Amniotic epithelial cell (primary cell): Measurements from ENCODE around the gene CIAO3.

Experiments used
- DNase-seq: peaks from one replicate; pipeline ENCODE4 v3.0.0-alpha.2; 2010; ENCODE audit warnings: low read depth

CIAO3 gene

DNA sequence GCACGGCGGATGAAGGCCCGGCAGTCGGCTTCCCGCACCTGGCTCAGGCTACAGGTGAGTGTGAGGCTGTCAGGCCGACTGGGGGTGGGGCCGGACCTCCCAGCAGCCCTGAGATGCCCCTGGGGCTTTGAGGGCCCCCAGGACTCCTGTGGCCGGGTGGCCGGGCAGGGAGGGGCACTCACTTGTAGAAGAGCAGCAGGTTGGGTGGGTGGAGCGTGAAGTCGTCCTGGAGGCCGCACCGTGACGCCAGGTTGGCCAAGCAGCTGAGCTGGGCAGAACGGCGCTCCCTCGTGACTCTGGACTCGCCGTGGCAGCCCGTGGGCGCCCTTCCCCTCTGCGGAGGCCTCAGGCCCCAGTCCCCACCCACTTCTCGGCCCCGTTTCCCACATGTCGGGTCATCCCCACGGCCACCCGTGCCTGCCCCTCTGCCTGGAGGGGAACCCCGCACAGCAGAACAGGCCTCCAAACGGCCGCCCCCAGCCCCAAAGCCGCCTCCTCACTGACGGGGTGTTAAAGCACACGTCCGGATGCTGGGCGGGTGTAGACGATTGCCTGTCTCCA lies 34.5 kb upstream of the CIAO3 start:
- DNase-seq = no peak

DNA sequence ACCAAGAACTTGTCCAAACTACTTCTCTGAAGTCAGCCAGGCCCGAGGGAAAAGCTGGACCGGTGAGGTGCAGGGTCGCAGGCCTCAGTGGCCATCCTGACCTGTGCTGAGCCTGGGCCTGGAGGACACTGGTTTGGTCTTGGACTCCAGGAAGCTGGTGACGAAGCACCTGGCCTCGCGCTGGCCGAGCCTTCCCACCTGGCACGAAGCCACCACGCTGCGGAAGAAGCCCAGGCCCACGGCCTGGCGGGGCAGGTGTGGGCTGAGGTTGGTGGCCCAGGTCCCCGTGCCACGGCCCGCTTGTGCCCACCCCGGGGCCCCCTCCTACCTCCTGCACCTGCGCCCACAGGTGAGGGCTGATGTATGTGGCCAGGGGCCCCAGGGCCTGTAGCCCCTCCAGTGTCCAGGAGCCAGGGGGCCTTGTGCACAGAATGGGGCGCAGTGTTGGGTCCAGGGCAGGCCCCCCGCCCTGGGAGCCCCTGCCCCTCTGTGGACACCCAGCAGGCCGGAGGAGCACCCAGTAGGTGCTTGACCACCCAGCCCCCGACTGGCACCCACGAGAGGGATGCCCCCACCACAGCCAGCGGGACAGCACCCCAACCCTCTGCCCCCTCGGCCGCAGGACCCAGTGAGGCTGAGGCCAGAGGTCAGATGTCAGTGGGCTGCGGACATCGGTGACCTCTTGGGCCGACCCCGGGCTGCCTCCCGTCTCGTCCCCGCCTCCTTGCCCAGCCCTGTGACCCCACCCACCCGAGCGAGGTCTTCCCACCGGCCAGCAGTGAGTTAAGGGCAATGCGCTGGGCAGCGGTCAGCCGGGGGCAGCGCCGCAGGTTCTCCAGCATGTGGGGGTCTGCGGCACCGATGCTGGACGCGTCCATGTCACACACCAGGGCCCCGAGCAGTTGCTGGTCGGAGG lies 33.5 kb upstream of the CIAO3 start:
- no peak for DNase-seq

DNA sequence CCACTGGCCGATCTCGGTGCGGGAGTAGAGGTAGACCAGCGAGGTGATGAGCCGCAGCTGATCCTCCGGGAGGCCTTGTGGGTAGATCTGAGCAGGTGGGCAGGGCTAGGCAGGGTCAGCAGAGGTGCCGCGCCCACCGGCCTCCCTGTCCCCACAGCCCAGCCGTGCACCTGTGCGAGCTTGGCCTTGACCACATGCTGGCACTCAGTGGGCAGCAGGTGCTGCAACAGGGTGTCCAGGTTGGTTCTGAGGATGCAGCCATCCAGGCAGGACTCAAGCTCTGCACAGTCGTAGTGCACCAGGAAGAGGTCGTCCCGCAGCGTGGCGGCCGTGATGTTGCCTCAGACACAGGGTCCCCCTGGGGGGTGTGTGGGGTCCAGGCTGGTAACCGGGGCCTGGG lies 32.2 kb upstream of the CIAO3 start:
- no peak for DNase-seq

DNA sequence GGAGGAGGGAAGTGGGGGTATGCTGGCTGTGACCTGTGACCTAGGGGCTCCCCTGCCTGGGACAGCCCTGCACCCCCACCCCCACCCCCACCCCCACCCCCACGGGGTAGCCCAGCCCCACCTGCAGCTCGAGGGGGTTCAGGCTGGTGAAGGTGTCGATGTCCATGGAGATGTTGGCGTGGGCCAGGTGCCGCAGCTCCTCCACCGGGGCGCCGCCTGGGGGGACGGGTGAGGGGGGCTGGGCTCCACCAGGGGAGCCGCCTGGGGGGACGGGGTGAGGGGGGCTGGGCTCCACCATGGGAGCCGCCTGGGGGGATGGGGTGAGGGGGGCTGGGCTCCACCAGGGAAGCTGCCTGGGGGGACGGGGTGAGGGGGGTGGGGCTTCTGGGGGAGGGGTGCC lies 29.6 kb upstream of the CIAO3 start:
- no peak for DNase-seq

GRCh38 chr16:769934-770333 lies 29.1 kb upstream of the CIAO3 start:
- DNase-seq = no peak

- no peak for DNase-seq
These were observed 28.5 kb upstream of the CIAO3 start for GRCh38 chr16:769184-769784.

GRCh38 chr16:768428-768827 lies 27.6 kb upstream of the CIAO3 start:
- no peak for DNase-seq

DNA sequence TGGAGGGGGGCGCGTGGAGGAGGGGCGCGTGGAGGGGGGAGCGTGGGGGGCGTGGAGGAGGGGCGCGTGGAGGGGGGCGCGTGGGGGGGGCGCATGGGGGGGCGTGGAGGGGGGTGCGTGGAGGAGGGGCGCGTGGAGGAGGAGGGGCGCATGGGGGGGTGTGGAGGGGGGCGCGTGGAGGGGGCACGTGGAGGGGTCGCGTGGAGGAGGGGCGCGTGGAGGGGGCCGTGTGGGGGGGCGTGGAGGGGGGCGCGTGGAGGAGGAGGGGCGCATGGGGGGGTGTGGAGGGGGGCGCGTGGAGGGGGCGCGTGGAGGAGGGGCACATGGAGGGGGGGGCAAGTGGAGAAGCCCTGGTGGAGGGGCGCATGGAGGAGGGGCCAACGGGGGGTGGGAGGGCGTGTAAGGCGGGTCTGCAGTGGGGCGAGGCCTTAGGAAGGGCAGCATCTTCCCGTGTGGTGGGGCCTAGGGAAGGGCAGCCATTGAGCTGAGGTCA lies 27.0 kb upstream of the CIAO3 start:
- no peak for DNase-seq

DNA sequence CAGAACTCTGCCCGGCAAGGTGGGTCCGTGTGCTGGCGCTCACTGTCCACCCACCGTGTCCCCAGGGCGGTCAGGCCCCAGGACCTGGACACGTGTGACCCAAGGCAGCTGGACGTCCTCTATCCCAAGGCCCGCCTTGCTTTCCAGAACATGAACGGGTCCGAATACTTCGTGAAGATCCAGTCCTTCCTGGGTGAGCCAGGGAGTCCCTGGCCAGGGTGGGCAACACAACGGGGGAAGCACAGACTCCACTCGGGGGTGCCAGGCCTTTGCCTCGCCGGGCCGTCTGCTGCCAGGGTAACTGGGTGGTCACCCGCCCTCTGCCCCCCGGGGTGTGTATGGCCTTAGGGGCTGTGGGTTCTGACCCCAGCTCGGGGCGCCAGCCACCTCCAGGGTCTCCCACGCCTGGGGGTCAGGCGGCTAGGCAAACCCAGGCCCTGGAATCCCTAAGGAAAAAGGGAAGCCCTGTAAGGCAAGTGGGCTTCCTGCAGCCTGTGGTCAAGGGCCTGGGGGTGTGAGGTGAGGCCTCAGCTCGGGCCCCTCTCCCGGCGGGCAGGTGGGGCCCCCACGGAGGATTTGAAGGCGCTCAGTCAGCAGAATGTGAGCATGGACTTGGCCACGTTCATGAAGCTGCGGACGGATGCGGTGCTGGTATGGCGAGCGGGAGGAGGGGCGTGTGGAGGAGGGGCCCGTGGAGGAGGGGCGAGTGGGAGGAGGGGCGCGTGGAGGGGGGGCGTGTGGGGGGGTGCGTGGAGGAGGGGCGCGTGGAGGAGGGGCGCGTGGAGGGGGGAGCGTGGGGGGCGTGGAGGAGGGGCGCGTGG lies 26.2 kb upstream of the CIAO3 start:
- no peak for DNase-seq

DNA sequence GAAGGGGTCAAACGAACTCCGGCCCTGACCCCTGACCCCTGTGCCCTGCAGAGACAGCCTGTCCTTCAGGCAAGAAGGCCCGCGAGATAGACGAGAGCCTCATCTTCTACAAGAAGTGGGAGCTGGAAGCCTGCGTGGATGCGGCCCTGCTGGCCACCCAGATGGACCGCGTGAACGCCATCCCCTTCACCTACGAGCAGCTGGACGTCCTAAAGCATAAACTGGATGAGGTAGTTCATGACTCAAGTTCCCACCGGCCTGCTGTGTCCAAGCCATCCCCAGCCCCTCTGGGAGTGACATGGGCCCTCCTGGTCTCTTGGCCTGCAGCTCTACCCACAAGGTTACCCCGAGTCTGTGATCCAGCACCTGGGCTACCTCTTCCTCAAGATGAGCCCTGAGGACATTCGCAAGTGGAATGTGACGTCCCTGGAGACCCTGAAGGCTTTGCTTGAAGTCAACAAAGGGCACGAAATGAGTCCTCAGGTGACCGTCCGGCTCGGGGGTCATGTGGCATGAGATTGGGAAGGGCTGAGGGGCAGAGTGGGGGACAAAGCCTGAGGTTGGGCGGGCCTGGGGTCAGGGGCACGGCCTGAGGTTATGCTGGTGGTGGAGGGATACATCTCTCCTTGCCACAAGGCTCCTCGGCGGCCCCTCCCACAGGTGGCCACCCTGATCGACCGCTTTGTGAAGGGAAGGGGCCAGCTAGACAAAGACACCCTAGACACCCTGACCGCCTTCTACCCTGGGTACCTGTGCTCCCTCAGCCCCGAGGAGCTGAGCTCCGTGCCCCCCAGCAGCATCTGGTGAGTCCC lies 25.4 kb upstream of the CIAO3 start:
- DNase-seq = no peak

DNA sequence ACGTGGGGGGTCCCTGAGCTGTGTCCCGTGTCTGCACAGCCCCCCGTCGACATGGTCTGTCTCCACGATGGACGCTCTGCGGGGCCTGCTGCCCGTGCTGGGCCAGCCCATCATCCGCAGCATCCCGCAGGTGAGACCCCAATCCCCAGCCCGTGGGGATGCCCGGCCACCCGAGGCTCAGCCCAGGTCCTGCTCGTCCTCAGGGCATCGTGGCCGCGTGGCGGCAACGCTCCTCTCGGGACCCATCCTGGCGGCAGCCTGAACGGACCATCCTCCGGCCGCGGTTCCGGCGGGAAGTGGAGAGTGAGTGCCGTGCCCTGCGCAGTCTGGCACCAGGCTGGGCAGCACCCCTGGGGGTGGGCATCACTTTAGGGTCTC lies 24.7 kb upstream of the CIAO3 start:
- DNase-seq = no peak

DNA sequence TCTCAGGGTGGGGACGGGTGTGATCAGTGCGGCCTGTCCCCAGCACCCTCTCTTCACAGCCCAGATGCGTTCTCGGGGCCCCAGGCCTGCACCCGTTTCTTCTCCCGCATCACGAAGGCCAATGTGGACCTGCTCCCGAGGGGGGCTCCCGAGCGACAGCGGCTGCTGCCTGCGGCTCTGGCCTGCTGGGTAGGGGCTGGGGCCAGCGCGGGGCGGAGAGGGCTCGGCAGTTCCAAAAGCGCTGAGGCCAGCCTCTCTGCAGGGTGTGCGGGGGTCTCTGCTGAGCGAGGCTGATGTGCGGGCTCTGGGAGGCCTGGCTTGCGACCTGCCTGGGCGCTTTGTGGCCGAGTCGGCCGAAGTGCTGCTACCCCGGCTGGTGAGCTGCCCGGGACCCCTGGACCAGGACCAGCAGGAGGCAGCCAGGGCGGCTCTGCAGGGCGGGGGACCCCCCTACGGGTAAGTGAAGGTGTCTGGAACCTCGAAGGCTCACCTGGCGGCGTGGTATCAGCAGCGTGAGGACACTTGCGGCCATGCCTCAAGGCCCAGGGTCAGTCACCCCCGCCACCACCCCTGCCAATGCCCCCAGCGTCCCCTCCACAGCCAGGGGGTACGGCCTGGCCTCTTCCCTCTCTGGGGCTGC lies 24.2 kb upstream of the CIAO3 start:
- no peak for DNase-seq

GRCh38 chr16:764184-764750 lies 23.5 kb upstream of the CIAO3 start:
- DNase-seq = no peak

DNA sequence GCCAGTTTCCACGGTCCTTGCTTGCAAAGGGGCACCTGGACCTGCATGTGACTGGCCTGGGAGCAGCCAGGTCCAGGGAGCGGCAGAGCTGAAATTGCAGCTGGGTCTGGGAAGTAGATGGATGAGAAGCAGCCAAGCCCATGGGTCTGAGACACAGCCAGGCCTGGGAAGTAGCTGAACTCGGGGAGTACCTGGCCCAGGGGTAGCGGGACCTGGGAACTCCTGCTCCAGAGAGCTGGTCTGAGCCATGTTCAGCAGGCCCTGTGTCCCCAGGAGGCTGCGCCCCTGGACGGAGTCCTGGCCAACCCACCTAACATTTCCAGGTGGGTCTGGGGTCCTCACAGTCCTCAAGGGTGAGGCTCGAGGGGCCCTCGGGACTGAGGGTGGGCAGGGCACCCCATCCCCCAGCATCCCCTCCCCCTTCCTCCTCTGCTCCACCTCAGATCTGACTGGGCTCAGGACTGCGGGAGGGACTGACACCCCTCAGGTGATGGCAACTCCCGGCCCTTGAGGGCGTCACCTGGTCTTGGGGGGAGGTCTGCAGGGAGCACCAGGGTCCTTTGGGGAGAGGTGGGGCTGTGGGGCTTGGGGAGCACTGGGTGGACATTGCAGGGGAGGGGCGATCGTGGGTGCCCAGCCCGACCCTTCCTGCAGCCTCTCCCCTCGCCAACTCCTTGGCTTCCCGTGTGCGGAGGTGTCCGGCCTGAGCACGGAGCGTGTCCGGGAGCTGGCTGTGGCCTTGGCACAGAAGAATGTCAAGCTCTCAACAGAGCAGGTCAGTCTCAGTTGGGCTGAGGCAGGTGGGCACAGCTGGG lies 22.8 kb upstream of the CIAO3 start:
- no peak for DNase-seq

DNA sequence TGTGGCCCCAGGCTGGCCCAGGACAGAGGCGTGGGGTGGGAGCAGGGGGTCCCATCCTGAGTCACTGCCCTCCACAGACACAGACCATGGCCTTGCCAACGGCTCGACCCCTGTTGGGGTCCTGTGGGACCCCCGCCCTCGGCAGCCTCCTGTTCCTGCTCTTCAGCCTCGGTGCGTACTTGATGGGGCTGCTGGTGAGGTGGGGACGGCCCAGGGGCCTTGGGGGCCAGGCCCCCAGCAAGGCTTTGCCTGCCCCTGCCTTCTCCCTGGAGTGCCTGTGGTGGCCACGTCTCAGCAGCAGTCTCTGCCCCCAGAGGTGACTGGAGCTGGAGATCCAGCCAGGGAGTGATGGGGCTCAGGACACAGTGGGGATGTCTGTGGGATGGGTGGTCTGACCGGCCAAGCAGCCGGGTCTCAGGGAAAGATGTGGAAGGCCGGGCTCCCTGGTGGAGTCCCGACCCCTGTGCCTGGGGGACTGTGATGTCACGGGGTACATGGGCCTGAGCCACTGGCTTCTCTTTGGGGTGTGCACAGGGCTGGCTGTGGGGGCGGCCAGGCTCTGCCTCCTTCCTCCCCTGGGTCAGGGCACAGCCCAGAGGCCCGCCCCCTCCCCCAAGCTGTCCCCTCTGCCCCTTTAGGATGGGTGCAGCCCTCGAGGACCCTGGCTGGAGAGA lies 21.9 kb upstream of the CIAO3 start:
- no peak for DNase-seq

GRCh38 chr16:761625-762513 lies 21.1 kb upstream of the CIAO3 start:
- DNase-seq = no peak

DNA sequence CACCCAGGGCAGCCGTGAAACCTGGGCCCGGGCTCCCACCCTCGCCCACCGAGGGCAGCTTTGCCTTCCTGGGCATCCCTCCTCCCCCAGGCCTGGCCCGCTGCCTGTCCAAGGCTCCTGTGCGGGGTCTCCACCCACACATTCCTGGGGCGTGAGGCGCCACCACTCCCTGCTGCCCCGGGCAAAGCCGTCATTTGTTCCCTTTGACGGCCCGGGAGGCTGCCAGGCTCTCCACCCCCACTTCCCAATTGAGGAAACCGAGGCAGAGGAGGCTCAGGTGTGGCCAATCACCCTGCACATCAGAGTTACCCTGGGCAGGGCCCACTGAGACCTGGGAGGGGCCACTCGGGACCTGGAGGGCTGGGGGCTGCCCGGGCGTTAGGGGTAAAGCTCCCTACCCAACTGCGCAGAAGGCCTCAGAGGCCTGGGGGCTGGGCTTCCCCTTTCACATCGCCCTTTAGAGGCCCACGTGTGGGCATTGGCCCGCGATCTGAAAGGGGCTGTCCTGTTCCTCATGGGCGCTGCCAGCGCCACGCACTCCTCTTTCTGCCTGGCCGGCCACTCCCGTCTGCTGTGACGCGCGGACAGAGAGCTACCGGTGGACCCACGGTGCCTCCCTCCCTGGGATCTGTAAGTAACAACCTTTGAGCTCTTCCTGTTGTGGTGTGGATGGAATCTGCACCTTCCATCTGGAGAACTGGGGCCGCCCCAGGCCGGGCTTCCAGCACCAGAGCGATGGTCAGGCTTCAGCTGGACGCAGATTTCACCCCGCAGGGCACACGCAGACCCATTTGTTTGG lies 19.9 kb upstream of the CIAO3 start, which contains the start of gene MSLN:
TSS of gene MSLN (plus strand) at position 190 of the 799 bp plus-strand sequence. CDS start 1,947 bp downstream, outside the sequence.
- DNase-seq = peak; percentile 51
